PFSK-1 (cell line): ENCODE measurements around the gene LRRC26.

Experiments
- FOXP2 ChIP-seq: optimal IDR thresholded peaks from 2 replicates; pipeline ENCODE3; 2011; ENCODE audit warnings: borderline replicate concordance, control low read depth, inconsistent platforms; ENCODE audit not compliant: insufficient read depth; ENCODE audit errors: extremely low read length, extremely low read depth
- POLR2AphosphoS5 ChIP-seq: IDR thresholded peaks from 2 replicates; pipeline ENCODE4 v1.6.1; 2012; ENCODE audit warnings: low read depth, mild to moderate bottlenecking, control low read depth, low read length, moderate library complexity
- SIN3A ChIP-seq: IDR thresholded peaks from 2 replicates; pipeline ENCODE4 v1.6.1; 2012; ENCODE audit warnings: mild to moderate bottlenecking, low read length, moderate library complexity, borderline replicate concordance; ENCODE audit not compliant: insufficient read depth
- TAF1 ChIP-seq: IDR thresholded peaks from 2 replicates; pipeline ENCODE4 v1.6.1; 2012; ENCODE audit warnings: low read length, control low read depth, borderline replicate concordance; ENCODE audit not compliant: insufficient read depth
- TF ChIP-seq, protein P1 (sequence below), 2 experiments: IDR thresholded peaks; 2 replicates each; pipeline versions ENCODE4 v1.6.1 to v1.8.0; 2011 to 2012; ENCODE audit warnings: low read depth in 2 of 2, low read length in 2 of 2, control low read depth in 1 of 2, inconsistent platforms in 1 of 2, mild to moderate bottlenecking in 1 of 2, moderate library complexity in 1 of 2; ENCODE audit not compliant: insufficient read depth in 1 of 2

The LRRC26 gene

DNA sequence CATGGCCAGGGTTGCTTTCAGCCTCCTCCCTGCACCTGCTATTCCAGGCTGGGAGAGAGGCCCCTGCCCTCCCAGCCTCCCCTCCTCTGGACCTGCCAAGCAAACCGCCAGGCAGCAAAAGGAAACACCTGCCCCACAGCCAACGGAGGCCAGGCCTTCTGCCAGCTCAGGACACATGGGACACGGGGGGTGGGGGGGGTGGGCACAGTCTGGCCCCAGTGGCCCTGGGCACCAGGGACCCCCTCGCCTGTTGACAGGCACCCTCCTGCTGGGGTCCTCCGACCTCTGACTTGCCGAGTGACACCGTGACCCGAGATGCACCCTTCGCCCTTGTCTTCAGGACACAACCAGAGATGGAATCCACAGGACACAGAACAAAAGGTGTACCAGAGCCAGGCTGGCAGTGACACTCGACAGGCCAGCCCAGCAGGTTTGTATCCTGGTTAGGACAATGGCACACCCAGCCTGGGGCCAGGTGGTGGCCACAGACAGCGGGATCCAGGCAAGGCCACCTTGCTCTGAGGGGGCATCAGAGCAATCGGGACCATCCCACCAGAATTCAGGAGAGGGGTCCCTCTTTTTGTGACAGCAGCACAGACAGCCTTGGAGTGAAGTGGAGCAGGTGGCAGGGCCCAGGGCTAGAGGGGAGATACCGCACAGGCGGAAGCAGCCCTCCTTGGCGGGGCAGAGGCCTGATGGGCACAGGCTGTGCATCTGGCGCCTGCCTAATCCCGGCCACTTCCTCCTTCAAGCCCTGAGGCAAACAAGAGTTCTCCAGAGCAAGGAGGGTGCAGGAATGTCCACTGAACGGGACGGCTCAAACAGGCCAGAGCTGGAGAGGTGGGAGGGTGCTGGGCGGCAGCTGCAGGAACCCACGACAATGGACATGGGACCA, 3.3 kb upstream of the LRRC26 start:
- TF ChIP-seq FOXP2 (no peak), POLR2AphosphoS5 (no peak), TAF1 (no peak)
- TF ChIP-seq, protein P1, sequence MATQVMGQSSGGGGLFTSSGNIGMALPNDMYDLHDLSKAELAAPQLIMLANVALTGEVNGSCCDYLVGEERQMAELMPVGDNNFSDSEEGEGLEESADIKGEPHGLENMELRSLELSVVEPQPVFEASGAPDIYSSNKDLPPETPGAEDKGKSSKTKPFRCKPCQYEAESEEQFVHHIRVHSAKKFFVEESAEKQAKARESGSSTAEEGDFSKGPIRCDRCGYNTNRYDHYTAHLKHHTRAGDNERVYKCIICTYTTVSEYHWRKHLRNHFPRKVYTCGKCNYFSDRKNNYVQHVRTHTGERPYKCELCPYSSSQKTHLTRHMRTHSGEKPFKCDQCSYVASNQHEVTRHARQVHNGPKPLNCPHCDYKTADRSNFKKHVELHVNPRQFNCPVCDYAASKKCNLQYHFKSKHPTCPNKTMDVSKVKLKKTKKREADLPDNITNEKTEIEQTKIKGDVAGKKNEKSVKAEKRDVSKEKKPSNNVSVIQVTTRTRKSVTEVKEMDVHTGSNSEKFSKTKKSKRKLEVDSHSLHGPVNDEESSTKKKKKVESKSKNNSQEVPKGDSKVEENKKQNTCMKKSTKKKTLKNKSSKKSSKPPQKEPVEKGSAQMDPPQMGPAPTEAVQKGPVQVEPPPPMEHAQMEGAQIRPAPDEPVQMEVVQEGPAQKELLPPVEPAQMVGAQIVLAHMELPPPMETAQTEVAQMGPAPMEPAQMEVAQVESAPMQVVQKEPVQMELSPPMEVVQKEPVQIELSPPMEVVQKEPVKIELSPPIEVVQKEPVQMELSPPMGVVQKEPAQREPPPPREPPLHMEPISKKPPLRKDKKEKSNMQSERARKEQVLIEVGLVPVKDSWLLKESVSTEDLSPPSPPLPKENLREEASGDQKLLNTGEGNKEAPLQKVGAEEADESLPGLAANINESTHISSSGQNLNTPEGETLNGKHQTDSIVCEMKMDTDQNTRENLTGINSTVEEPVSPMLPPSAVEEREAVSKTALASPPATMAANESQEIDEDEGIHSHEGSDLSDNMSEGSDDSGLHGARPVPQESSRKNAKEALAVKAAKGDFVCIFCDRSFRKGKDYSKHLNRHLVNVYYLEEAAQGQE (IDR thresholded peaks at IDR 0.05; ENCODE audit: insufficient read depth in 1 of 2, low read depth in 2 of 2, low read length in 2 of 2), result no peak

DNA sequence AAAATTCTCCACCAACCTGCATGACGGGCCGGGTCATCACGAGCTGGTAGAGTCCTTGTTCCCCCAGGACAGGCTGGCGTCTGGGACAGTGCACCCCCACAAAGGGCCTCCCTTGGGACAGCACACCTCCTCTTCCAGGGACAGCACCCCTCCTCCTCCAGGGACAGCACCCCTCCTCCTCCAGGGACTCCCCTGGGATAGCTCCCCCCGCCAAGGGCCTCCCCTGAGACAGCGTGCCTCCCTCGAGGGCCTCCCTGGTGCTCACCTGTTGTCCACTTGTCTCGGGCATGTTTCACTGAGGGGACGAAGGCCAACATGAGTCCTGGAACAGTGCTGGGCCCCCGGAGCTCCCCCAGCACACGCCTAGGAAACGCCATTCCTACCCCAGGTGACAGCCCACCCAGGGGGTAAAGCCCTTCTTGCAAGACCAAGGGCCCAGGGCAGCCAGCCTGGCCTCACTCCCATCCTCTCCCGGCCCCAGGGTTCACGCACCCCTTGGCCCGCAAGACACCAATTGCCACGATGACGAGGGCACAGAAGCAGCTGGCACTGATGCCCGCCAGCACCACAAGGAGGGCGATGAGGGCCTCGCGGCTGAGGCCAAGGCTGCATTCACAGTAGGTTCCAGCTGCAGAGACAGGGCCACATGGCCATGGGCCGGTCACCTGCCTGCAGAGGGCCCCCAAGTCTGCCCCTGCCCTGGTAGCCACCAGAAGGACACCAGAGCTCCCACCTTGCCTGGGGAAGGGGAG, 1.5 kb upstream of the LRRC26 start:
- TF ChIP-seq POLR2AphosphoS5 (no peak), TAF1 (no peak), FOXP2 (no peak), SIN3A (no peak)
- TF ChIP-seq, protein P1 (IDR thresholded peaks at IDR 0.05; ENCODE audit: insufficient read depth in 1 of 2, low read depth in 2 of 2, low read length in 2 of 2), result no peak

DNA sequence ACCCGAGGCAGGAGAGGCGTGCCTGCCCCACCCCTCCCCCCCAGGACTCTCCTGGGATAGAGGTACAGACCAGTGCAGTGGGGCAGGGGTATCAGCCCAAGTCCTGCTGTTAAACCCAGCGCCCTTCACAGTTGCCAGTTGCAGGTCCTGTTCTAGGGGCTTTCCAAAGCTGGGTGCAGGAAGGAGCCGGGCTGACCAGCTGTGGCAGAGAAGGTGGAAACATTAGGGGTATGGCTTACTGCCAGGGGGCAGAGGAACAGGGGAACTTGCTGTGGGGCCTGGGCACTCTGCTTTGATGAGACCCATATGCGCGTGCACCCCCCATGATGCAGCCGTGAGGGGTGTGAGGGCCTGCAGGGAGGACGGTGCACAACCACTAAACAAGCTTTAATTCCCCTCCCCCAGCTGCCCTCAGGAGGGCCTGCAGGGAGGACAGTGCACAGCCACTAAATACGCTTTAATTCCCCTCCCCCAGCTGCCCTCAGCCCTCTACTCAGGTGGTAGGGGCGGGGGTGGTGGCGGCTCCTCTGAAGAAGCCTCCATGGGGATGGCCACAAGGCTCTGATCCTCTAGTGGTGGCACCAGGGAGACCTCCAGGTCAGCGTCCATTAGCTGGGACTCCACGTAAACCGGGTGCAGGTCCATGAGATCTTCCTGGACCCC, 766 bp upstream of the LRRC26 start:
- TF ChIP-seq SIN3A, result no peak
- no peak for TF ChIP-seq POLR2AphosphoS5
- no peak for TF ChIP-seq FOXP2
- TF ChIP-seq TAF1, result no peak
- TF ChIP-seq, protein P1 (IDR thresholded peaks at IDR 0.05; ENCODE audit: insufficient read depth in 1 of 2, low read depth in 2 of 2, low read length in 2 of 2), result no peak

DNA sequence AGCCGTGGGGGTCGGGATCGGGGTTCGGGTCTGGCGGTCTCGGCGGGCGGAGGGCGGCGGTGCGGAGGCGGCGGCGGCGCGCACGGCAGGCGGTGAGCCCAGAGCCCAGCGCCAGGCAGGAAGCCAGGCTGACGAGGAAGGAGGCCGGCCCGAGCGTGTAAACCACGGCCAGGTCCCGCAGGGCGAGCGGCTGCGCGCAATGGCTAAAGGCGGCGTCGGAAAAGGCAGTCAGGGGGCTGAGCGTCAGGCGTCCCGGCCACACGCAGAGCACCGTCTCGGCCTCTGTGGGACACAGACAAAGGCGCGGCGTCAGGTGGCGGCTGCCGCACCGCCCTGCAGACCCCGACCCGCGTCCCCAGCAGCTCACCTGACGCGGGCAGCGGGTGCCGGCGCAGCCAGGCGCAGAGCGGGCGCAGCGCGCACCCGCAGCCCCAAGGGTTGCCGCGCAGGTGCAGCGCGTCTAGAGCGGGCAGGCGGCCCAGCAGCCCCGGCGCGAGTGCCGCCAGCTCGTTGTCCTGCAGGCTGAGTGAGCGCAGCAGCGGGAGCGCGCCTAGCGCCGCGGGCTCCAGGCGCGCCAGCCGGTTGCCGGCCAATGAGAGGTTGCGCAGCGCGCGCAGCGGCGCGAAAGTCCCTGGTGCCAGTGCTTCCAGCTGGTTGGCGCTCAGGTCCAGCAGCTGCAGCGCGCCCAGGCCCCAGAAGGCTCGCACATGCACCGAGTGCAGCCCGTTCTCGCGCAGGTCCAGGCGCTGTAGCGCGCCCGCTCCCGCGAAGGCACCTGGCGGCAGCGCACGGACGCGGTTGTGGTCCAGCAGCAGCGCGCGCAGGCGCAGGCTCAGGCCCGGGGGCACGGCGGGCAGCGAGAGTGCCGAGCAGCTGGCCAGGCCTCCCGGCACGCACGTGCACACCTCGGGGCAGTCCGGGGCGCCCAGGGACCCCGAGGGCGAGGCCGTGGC, 671 bp downstream of the LRRC26 start:
- TF ChIP-seq FOXP2, result no peak
- no peak for TF ChIP-seq SIN3A

DNA sequence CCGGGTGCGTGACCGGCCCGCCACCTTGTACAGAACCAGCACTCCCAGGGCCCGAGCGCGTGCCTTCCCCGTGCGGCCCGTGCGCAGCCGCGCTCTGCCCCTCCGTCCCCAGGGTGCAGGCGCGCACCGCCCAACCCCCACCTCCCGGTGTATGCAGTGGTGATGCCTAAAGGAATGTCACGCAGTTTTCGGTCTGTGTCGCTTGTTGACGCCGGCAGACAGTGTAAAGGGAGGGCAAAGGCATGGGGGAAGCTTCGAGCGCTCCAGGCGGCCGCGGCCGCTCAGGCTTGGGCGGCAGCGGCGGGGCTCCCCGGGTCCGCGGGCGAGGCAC, 1.3 kb downstream of the LRRC26 start:
- TF ChIP-seq POLR2AphosphoS5 (no peak), TAF1 (no peak), FOXP2 (no peak), SIN3A (no peak)
- TF ChIP-seq, protein P1 (IDR thresholded peaks at IDR 0.05; ENCODE audit: insufficient read depth in 1 of 2, low read depth in 2 of 2, low read length in 2 of 2), result no peak
